Tibial nerve (tissue), 4 donors: ENCODE data around the gene MAP9. TPM values are rescaled to one million over a fixed set of nuclear protein-coding genes. Genes with fewer than 3 reads are reported as not detected.

Source experiments
- DNase-seq, 2 donors: peaks; one replicate each; pipeline ENCODE4 v3.0.0-alpha.2; 2019; ENCODE audit warnings: low spot score in 2 of 2
- H3K27ac ChIP-seq, 4 donors: fragments of 200-600 bp; sonication (generic) in 3 of 4; one replicate each; pipeline ENCODE4 v1.5.1; 2017 to 2019; ENCODE audit warnings: mild to moderate bottlenecking in 1 of 4
- H3K27me3 ChIP-seq, 2 donors: fragments of 200-600 bp; sonication (generic) in 1 of 2; one replicate each; pipeline versions ENCODE4 v1.5.1 to v1.6.0; 2017 to 2019
- H3K36me3 ChIP-seq, 3 donors: fragments of 200-600 bp; sonication (generic); one replicate each; pipeline ENCODE4 v1.5.1; 2018 to 2019
- H3K4me1 ChIP-seq, 4 donors: fragments of 200-600 bp; sonication (generic) in 3 of 4; one replicate each; pipeline ENCODE4 v1.5.1; 2017 to 2019
- H3K4me3 ChIP-seq, 4 donors: fragments of 200-600 bp; sonication (generic) in 3 of 4; one replicate each; pipeline ENCODE4 v1.5.1; 2017 to 2019; ENCODE audit warnings: mild to moderate bottlenecking in 1 of 4, moderate library complexity in 1 of 4
- H3K9me3 ChIP-seq, 4 donors: fragments of 200-600 bp; sonication (generic) in 3 of 4; one replicate each; pipeline ENCODE4 v1.5.1; 2017 to 2019
- CTCF ChIP-seq, 5 experiments: fragments of 200-600 bp in 3 of 5; fragments of 450-650 bp in 2 of 5; sonication (generic) in 3 of 5; IDR thresholded peaks; one replicate each; pipeline ENCODE4 v1.5.1; 2016 to 2019; ENCODE audit warnings: antibody characterized with exemption in 5 of 5, mild to moderate bottlenecking in 3 of 5, moderate library complexity in 2 of 5
- EP300 ChIP-seq, 2 donors: sonication (generic); formaldehyde crosslinking; IDR thresholded peaks; one replicate each; pipeline ENCODE4 v1.6.1; 2017; ENCODE audit warnings: antibody characterized with exemption in 2 of 2, mild to moderate bottlenecking in 1 of 2
- POLR2A ChIP-seq, 2 donors: fragments of 450-650 bp; IDR thresholded peaks; one replicate each; pipeline ENCODE4 v1.6.1; 2017; ENCODE audit warnings: antibody characterized with exemption in 2 of 2, mild to moderate bottlenecking in 2 of 2, moderate library complexity in 2 of 2
- WGBS, 2 donors: methylation state at CpG; one replicate each; pipeline ENCODE4 v1.1.5; 2018; 5-methylcytosine and 5-hydroxymethylcytosine counted together
- total RNA-seq, 4 donors: library from RNA; depleted of rRNA; stranded (reverse); fragments of >200 nt; gene quantifications; one replicate each; pipeline ENCODE4 v1.1.0, GENCODE V29; 2016

The MAP9 gene
- total RNA-seq, 4 donors from 2014 or later: 6.0 to 17.4 (median 8.8) TPM

GRCh38 chr4:155353923-155354540, 22.7 kb downstream of the MAP9 start:
- Histone ChIP-seq H3K4me1 (no peaks in the 10 kb centered on the region), H3K27me3 (no peaks in the 10 kb centered on the region), H3K4me3 (no peak overlapping the region), H3K27ac (no peak overlapping the region), H3K9me3 (no peaks in the 10 kb centered on the region), H3K36me3 (peaks cover 0 to 17% (median 4%) of the 10 kb centered on the region in 3 donors)
- DNase-seq: peak; percentile 42 to 50
- no peak for TF ChIP-seq POLR2A (IDR thresholded peaks at IDR 0.05)
- peak; percentile 37 to 54 (median 46) for TF ChIP-seq CTCF (IDR thresholded peaks at IDR 0.05)
- 28 to 30% methylated on average over 8 of the region's 8 CpGs for WGBS, 2 donors

GRCh38 chr4:155342142-155342541, 34.6 kb downstream of the MAP9 start:
- Histone ChIP-seq H3K4me1 (no peaks in the 10 kb centered on the region), H3K27ac (no peak overlapping the region), H3K4me3 (no peak overlapping the region), H3K27me3 (no peaks in the 10 kb centered on the region), H3K9me3 (no peaks in the 10 kb centered on the region), H3K36me3 (peaks cover 0 to 26% (median 0%) of the 10 kb centered on the region in 3 donors)
- TF ChIP-seq CTCF (IDR thresholded peaks at IDR 0.05) (no peak), POLR2A (IDR thresholded peaks at IDR 0.05) (no peak), EP300 (IDR thresholded peaks at IDR 0.05) (no peak)
- WGBS, 2 donors: 76 to 88% methylated on average over 1 of the region's 1 CpG
- DNase-seq: no peak

GRCh38 chr4:155339999-155340398, 36.8 kb downstream of the MAP9 start:
- Histone ChIP-seq H3K27ac (no peak overlapping the region), H3K36me3 (peaks cover 0 to 5% (median 0%) of the 10 kb centered on the region in 3 donors), H3K4me1 (no peaks in the 10 kb centered on the region), H3K4me3 (no peak overlapping the region), H3K27me3 (no peaks in the 10 kb centered on the region), H3K9me3 (no peaks in the 10 kb centered on the region)
- TF ChIP-seq POLR2A (IDR thresholded peaks at IDR 0.05): no peak
- no peak for TF ChIP-seq EP300 (IDR thresholded peaks at IDR 0.05)
- no peak for TF ChIP-seq CTCF (IDR thresholded peaks at IDR 0.05)
- DNase-seq: no peak
- WGBS, 2 donors: 86 to 88% methylated on average over 6 of the region's 6 CpGs

GRCh38 chr4:155339588-155339987, 37.2 kb downstream of the MAP9 start:
- no peak for DNase-seq
- H3K4me3 ChIP-seq: no peak overlapping the region
- H3K27ac ChIP-seq: no peak overlapping the region
- H3K4me1 ChIP-seq: no peaks in the 10 kb centered on the region
- no peaks in the 10 kb centered on the region for H3K27me3 ChIP-seq
- peaks cover 0 to 4% (median 0%) of the 10 kb centered on the region in 3 donors for H3K36me3 ChIP-seq
- TF ChIP-seq CTCF (IDR thresholded peaks at IDR 0.05) (no peak), POLR2A (IDR thresholded peaks at IDR 0.05) (no peak), EP300 (IDR thresholded peaks at IDR 0.05) (no peak)
- WGBS, 2 donors: 74 to 76% methylated on average over 6 of the region's 6 CpGs
- H3K9me3 ChIP-seq: no peaks in the 10 kb centered on the region

- H3K4me3 ChIP-seq: no peak overlapping the region
- H3K27ac ChIP-seq: no peak overlapping the region
- H3K9me3 ChIP-seq: no peaks in the 10 kb centered on the region
- no peaks in the 10 kb centered on the region for H3K4me1 ChIP-seq
- DNase-seq: no peak
- WGBS, 2 donors: 85 to 92% methylated on average over 1 of the region's 1 CpG
- TF ChIP-seq POLR2A (IDR thresholded peaks at IDR 0.05) (no peak), CTCF (IDR thresholded peaks at IDR 0.05) (no peak), EP300 (IDR thresholded peaks at IDR 0.05) (no peak)
- no peaks in the 10 kb centered on the region for H3K27me3 ChIP-seq
- peaks cover 0 to 4% (median 0%) of the 10 kb centered on the region in 3 donors for H3K36me3 ChIP-seq
These were observed 38.6 kb downstream of the MAP9 start for GRCh38 chr4:155338196-155338595.
